Fibroblast of skin of scalp (primary cell): Measurements from ENCODE around the gene MRPL14.

Experiments
- DNase-seq: peaks from one replicate; pipeline ENCODE4 v3.0.0-alpha.2; 2013

Gene MRPL14

DNA sequence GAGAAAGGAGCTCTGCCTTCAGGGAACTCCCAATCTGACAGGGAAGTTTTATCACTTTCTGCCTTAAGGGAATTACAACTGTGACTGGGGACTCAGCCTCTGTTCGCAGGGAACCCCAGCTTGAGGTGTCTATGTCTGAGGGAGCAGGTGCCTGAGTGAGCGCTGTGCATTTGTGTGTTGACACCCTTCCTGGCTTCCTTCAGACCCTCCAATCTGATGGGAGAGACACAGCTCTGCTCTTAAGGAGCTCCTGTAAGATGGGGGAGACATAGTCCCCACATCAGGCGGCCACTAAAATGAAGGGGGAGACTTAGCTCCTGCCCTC, 62.3 kb downstream of the MRPL14 start:
- no peak for DNase-seq

DNA sequence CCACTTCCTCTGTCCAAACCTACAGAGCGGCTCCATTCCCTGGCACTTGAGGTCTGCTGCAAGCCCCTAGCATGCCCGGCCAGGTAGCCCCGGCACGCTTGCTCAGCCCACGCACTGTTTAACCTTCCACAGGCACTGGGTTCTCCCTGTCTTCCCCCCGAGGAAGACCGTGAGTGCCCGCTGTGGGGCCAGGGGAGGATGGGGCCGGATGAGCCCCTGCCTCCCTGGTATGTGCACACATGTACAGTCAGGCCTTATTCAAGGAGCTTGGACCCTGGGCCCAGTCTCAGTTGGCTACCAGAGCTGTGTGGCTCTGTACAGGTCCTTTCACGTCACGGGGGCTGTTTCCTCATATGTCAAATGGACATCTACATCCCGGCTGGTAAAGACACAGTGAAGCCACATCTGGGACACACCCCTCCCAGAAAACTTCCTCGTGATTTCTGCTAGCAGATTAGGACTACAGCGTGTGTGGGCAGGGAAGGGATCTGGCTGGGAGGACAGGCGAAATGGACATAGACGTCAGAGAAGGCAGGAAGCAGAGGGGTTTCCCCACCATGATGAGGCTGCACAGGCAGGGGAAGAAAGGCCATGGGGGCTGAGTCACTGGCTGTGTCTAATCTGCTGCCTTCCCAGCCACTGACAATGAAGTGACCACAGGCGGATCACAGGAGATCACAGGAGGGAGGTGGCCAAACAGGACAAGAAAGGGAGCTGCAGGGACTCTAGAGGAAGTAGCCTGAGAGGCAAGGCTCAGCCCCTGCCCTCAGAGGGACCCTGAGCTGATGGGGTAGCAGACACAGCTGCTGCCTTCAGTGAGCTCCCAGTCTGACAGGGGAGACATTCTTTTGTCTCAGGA, 62.9 kb downstream of the MRPL14 start:
- DNase-seq, result peak; percentile 88

DNA sequence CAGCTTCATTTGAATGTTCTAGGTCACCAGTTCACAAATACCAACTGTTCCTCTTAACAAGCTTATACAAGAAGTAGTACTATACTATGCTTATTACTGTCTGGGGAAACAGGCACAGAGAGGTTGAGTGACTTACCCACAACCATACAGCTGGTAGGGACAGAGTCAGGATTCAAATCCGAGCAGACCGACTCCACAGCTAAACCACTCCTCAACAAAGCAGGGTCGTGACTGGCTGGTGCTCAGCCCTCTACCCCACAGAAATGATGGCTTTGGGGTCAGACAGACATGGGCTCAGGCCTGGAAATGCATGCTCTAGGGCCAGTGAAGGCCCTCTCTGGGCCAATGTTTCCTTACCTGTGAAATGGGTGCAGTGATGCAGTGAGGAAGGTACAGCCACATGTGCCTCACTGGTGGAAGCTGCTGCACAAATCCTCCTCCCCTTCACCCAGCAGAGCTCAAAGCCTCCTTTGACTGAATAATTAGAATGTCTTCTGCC, 63.6 kb downstream of the MRPL14 start:
- DNase-seq, result no peak
